NOMO-1 treated with dmso at 0.1 percent for 144 hours (cell line): ENCODE measurements around the gene TGOLN2.
A peak's percentile ranks its signal among the peaks of the same experiment; 100 is the strongest.

ENCODE experiments used
- DNase-seq: peaks from one replicate; lab custom pipeline; 2025; ENCODE audit not compliant: unreplicated experiment; lab: John Stamatoyannopoulos, UW

The TGOLN2 gene

DNA sequence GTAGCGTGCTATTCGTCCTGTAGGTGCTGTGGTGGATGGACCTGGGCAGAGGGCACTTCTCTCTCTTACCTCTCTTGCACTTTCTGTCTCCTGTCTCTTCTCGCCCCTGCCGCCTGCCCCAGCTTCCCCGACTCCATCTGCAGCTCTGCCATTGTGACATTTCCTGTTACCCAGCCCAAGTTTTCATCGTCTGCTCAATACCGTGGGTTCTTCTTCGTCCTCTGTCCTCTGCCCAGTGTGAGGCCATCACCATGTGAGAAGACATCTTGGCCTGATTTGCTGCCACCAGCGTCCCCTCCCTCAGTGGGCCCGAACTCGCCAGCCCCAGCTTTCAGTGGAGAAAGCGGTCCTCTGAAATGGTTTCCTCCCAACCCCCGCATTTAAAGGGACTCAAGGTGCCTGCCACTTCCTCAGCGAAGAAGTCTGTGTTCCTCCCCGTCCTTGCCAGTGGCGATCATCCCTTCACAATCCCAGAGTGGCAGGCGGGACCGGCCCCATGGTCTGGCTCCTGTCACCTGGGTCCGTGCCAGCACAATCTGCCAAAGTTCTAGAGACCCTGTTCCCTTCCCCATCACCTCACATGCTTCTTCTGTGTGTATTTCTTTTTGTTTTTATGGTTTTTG, 18.0 kb downstream of the TGOLN2 start:
- peak; percentile 18 for DNase-seq

DNA sequence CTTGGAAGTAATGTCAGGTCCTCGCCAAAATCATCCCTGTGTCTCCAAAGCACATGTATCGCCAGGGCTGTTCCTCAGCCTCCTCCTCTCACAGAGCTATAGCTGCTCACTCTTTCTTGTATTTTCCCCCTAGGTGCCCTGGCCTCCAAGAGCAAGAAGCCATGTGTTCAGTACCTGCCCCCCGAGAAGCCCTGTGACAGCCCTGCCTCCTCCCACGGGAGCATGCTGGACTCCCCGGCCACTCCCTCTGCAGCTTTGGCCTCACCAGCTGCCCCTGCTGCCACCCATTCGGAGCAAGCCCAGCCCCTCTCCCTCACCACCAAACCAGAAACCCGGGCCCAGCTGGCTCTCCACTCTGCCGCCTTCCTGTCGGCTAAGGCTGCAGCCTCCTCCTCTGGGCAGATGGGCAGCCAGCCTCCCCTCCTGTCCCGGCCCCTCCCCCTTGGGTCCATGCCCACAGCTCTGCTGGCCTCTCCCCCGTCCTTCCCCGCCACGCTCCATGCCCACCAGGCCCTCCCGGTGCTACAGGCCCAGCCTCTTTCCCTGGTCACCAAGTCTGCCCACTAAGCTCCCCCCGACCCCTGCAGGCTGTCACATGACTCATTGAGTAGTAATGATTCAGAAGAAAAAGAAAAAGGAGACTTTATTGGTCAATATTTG, 18.8 kb downstream of the TGOLN2 start:
- no peak for DNase-seq

GRCh38 chr2:85308201-85308600, 19.6 kb downstream of the TGOLN2 start:
- DNase-seq: no peak

DNA sequence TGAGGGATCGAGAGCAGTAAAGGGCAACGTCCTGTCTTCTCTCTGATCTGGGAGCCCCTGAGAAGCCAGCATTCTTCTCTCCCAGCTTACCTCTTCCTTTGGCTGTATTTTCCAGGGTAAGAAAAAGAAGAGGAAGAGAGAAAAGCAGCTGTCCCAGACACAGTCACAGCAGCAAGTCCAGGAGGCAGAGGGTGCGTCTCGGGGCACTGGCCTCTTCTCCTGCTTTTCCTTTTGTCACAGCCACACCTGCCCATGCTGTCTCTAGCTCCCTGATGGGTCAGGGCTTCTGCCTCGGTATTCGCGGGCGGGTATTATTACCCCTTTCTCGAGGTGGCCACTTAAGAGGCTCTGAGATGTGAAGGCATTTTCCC, 20.3 kb downstream of the TGOLN2 start:
- no peak for DNase-seq

GRCh38 chr2:85303780-85304531, 23.8 kb downstream of the TGOLN2 start:
- no peak for DNase-seq

DNA sequence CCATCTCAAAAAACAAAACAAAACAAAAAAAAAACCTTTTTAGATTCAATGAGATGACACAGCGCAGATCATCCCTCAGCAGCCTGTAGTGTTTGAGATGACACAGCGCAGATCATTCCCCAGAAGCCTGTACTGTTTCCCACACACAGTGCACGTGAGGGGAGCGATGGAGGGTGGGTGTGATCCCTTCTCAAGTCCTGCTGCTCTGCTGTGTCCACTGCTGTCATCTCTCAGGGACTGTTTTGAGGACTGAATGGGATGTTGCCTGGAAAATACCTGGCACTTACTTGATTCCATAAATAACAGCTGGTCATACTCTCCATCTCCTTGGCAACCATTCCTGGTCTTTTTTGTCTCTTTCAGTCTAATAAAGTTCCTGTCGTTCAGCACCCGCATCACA, 25.7 kb downstream of the TGOLN2 start:
- no peak for DNase-seq

GRCh38 chr2:85291425-85292023, 36.3 kb downstream of the TGOLN2 start:
- no peak for DNase-seq

DNA sequence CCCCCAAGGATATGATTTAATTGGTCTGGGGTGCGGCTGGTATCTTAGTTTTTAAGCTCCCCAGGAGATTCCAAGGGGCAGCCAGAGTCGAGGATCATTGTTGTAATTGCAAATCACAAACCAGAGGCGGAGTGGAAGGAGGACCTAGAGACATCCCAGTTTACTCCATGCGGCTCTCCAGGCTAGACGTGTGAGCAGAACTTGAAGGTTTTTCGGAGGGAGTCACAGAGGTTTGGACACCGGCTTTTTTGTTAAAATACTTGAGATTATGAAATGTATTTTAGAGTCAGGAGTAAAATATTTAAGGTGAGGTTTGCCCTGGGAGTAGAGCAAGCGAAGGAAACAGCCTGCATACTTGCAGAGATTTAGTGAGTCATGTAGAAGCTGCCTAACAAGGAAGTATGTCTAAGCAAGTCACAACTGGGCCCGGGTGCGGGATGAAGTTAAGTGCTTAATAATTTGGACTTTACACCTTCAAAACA, 39.5 kb downstream of the TGOLN2 start:
- no peak for DNase-seq

DNA sequence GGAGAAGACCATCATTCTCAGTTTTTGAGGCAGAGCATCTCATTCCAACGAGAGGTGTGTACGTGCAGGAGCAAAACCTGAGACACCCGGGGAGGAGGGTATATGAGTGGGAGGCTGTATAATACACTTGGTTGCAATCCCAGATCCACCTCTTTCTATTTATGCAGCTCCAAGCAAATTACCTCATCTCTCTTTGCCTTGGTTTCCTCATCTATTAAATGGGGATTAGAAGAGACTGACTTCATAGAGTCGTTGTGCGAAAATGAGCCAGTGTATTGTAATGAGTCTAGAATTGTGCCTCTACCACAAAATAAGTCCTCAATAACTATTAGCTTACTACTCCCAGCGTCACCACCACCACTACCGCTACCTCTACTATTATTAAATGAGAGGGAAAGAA, 40.1 kb downstream of the TGOLN2 start:
- no peak for DNase-seq

- DNase-seq: no peak
These were observed 40.9 kb downstream of the TGOLN2 start for GRCh38 chr2:85286918-85287317.

GRCh38 chr2:85283641-85284040, 44.1 kb downstream of the TGOLN2 start:
- no peak for DNase-seq

DNA sequence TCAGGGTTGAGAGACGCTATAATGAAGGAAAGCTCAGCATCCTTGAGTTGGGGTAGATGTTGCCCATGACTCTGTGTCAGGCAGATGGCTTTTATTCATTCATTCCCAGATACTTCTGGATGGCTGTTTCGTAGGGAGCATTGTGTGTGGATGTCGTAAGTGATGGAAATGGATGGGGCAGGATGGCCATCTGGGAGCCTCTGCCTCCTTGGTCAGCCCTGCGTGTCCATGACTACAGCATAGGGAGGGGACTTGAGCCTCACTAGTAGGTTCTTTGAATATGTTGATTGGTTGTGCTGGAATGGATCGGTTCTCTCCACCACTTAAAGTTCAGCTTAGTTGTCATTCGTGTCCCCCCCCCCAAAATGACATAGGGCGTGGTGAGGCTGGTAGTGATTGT, 44.9 kb downstream of the TGOLN2 start:
- DNase-seq: no peak

- no peak for DNase-seq
These were observed 46.2 kb downstream of the TGOLN2 start for GRCh38 chr2:85281553-85281952.

DNA sequence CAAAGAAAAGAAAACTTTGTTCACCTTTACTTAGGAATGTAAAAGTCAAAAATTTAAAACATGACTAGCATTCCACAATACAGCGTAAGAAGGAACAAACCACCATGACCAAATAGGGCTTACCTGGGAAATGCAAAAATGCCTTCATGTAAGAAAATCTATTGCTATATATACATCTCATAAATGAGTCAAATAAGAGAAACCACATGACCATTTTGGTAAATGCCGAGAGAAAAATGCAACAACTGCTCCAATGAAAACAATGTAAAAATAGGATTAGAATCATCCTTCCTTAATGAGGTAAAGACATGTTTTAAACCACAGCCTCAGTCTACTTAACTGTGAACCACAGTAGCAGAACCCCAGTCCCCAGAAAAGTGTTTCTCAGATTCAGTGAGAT, 49.4 kb downstream of the TGOLN2 start:
- no peak for DNase-seq

- no peak for DNase-seq
These were observed 50.2 kb downstream of the TGOLN2 start for GRCh38 chr2:85277416-85278158.

- no peak for DNase-seq
These were observed 51.1 kb downstream of the TGOLN2 start for GRCh38 chr2:85276571-85277118.

- DNase-seq: no peak
These were observed 51.7 kb downstream of the TGOLN2 start for GRCh38 chr2:85275984-85276540.

DNA sequence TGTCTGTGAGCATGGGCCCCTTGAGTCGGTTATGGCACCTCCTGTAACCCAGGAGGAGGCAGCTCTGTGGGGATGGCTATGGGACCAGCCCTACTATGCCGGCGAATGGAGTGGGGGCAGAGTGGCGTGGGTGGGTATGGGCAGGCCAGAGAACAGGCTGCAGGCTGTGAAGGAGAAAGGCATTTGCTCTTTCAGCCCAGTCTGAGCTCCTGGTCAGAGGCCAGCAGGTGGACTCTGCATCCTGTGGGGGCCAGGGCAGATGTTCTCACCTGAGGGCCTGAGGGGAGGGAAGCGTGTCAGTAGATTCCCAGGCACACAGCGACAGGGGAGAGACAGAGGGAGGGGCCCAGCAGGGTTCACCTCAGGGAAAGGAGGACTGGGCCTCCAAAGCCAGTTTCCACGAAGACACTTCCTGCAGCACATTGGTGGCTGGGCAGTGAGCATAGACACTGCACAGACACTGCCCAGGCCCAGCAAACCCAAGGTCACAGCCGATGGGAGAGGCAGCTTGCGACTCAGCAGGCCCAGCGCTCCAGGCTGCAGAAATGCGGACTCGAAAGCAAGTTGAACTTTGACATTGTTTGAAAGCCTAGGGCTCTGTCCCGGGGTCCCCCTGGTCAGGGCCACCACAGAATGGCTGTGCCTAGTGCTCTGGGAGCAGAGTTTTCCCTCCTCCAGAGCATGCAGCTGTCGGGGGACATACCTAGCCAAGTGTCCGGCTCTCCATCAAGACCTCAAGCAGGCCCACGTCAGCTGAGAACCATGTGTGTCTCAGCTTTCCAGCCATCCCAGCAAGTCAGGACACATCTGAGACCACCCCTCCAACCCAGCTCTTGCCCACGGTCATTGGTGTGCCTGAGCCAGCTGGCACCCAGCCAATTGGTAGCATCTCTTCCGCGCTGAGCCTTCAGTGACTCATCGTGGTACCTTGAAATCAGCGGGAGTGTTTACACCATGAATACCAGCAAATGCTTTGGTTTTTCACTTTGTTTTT, 53.8 kb downstream of the TGOLN2 start:
- no peak for DNase-seq

DNA sequence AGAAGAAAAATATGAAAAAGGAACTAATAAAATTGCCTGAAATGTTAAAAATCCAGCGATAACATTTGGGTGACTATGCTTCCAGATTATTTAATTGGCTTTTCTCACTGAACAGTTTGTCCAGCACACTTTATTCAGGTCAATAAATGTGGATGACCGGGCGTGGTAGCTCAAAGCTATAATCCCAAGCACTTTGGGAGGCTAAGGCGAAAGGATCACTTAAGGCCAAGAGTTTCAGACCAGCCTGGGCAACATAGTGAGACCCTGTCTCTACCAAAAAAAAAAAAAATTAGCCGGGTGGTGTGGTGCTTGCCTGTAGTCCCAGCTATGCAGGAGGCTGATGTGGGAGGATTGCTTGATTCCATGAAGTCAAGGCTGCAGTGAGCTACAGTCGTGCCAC, 55.4 kb downstream of the TGOLN2 start:
- no peak for DNase-seq
